Liver (tissue), 9 donors: Measurements from ENCODE around the gene RIMBP2. TPM values are rescaled to one million over a fixed set of nuclear protein-coding genes. Genes with fewer than 3 reads are reported as not detected.

Experiments used
- DNase-seq: peaks from one replicate; pipeline ENCODE4 v3.0.0-alpha.2; 2017; ENCODE audit warnings: low spot score
- H3K27ac ChIP-seq, 2 donors: one replicate each; pipeline ENCODE4 v1.7.0; 2013; ENCODE audit warnings: inconsistent platforms in 2 of 2, low read length in 2 of 2, control low read depth in 1 of 2, low read depth in 1 of 2, mild to moderate bottlenecking in 1 of 2
- H3K27me3 ChIP-seq, 4 donors: one replicate each; pipeline versions ENCODE4 v1.6.1 to v1.7.0; 2013; ENCODE audit warnings: low read length in 3 of 4, inconsistent platforms in 1 of 4, mild to moderate bottlenecking in 1 of 4, moderate library complexity in 1 of 4; ENCODE audit not compliant: control insufficient read depth in 4 of 4, insufficient read depth in 4 of 4
- H3K36me3 ChIP-seq, 4 donors: one replicate each; pipeline versions ENCODE4 v1.6.1 to v1.7.0; 2013; ENCODE audit warnings: low read length in 3 of 4, mild to moderate bottlenecking in 3 of 4, low read depth in 1 of 4, moderate library complexity in 1 of 4; ENCODE audit not compliant: control insufficient read depth in 4 of 4, insufficient read depth in 3 of 4
- H3K4me1 ChIP-seq, 4 donors: one replicate each; pipeline versions ENCODE4 v1.6.1 to v1.7.0; 2013; ENCODE audit warnings: low read length in 3 of 4, mild to moderate bottlenecking in 3 of 4, moderate library complexity in 1 of 4; ENCODE audit not compliant: control insufficient read depth in 4 of 4, insufficient read depth in 4 of 4
- H3K4me3 ChIP-seq, 3 donors: one replicate each; pipeline versions ENCODE4 v1.6.1 to v1.7.0; 2013; ENCODE audit warnings: low read length in 3 of 3, control low read depth in 1 of 3, low read depth in 1 of 3, mild to moderate bottlenecking in 1 of 3
- H3K9ac ChIP-seq, 2 donors: one replicate each; pipeline ENCODE4 v1.7.0; 2013; ENCODE audit warnings: low read length in 2 of 2, mild to moderate bottlenecking in 2 of 2, moderate library complexity in 2 of 2, control low read depth in 1 of 2, low read depth in 1 of 2
- H3K9me3 ChIP-seq, 4 donors: one replicate each; pipeline versions ENCODE4 v1.6.1 to v1.7.0; 2013; ENCODE audit warnings: low read length in 3 of 4; ENCODE audit not compliant: control insufficient read depth in 4 of 4
- EGR1 ChIP-seq, 2 donors: IDR thresholded peaks; 2 replicates each; pipeline ENCODE4 v1.6.1; 2016 to 2018; ENCODE audit warnings: antibody characterized with exemption in 2 of 2, low read depth in 2 of 2
- GABPA ChIP-seq, 2 donors: IDR thresholded peaks in 1 of 2; conservative IDR thresholded peaks in 1 of 2; 2 replicates each; pipeline ENCODE4 v1.6.1; 2016; ENCODE audit warnings: antibody characterized with exemption in 2 of 2, mild to moderate bottlenecking in 1 of 2, moderate library complexity in 1 of 2
- HNF4A ChIP-seq, 2 donors: conservative IDR thresholded peaks; 2 replicates each; pipeline ENCODE4 v1.6.1; 2016; ENCODE audit warnings: antibody characterized with exemption in 2 of 2, mild to moderate bottlenecking in 2 of 2
- HNF4G ChIP-seq: IDR thresholded peaks from 2 replicates; pipeline ENCODE4 v1.6.1; 2016; ENCODE audit warnings: antibody characterized with exemption
- NR2F2 ChIP-seq: IDR thresholded peaks from 2 replicates; pipeline ENCODE4 v1.6.1; 2016; ENCODE audit warnings: antibody characterized with exemption
- RAD21 ChIP-seq, 2 donors: IDR thresholded peaks; 2 replicates each; pipeline ENCODE4 v1.6.1; 2016; ENCODE audit warnings: antibody characterized with exemption in 2 of 2, mild to moderate bottlenecking in 2 of 2
- RXRA ChIP-seq, 2 donors: IDR thresholded peaks; 2 replicates each; pipeline ENCODE4 v1.6.1; 2017 to 2018; ENCODE audit warnings: antibody characterized with exemption in 2 of 2, mild to moderate bottlenecking in 1 of 2
- TAF1 ChIP-seq: conservative IDR thresholded peaks from 2 replicates; pipeline ENCODE4 v1.6.1; 2016; ENCODE audit warnings: antibody characterized with exemption, mild to moderate bottlenecking
- WGBS: extraction: QIAGEN DNeasy Blood & Tissue Kit; methylation state at CpG from one replicate; pipeline ENCODE4 v1.1.7; 2013; 5-methylcytosine and 5-hydroxymethylcytosine counted together
- polyA plus RNA-seq, 2 donors: library from polyadenylated mRNA; stranded (reverse) in 1 of 2; unstranded in 1 of 2; fragments of 200-250 nt in 1 of 2; fragments of >200 nt in 1 of 2; fragmentation: Nextera tagmentation in 1 of 2; extraction: Ambion mirVana in 1 of 2; gene quantifications; one replicate each; pipeline versions ENCODE4 v1.2.1 to v1.2.3, GENCODE V29; 2013 to 2015
- total RNA-seq, 2 donors: library from RNA; depleted of rRNA; stranded (reverse); fragments of >200 nt; gene quantifications; one replicate each; pipeline ENCODE4 v1.2.3, GENCODE V29; 2014
- TF ChIP-seq, protein P1 (sequence below): IDR thresholded peaks from 2 replicates; pipeline ENCODE4 v1.6.1; 2016; ENCODE audit warnings: antibody characterized with exemption
- TF ChIP-seq, protein P2 (sequence below): IDR thresholded peaks from 2 replicates; pipeline ENCODE4 v1.6.1; 2016; ENCODE audit warnings: antibody characterized with exemption
- TF ChIP-seq, protein P3 (sequence below): IDR thresholded peaks from 2 replicates; pipeline ENCODE4 v1.6.1; 2016; ENCODE audit warnings: antibody characterized with exemption
- TF ChIP-seq, protein P4 (sequence below): fragments of 150-350 bp; IDR thresholded peaks from 2 replicates; pipeline ENCODE4 v1.5.1; 2017; ENCODE audit warnings: improper control_type of control experiment, low read depth, low read length; ENCODE audit not compliant: missing input control
- donor health status: healthy.
- donor health status: healthy.
- donor health status: healthy.
- donor health status: healthy.
- donor health status: healthy.

The RIMBP2 gene
- total and polyA plus RNA-seq, 4 donors, result 0.01 to 0.17 (median 0.09) TPM; not detected in 1

DNA sequence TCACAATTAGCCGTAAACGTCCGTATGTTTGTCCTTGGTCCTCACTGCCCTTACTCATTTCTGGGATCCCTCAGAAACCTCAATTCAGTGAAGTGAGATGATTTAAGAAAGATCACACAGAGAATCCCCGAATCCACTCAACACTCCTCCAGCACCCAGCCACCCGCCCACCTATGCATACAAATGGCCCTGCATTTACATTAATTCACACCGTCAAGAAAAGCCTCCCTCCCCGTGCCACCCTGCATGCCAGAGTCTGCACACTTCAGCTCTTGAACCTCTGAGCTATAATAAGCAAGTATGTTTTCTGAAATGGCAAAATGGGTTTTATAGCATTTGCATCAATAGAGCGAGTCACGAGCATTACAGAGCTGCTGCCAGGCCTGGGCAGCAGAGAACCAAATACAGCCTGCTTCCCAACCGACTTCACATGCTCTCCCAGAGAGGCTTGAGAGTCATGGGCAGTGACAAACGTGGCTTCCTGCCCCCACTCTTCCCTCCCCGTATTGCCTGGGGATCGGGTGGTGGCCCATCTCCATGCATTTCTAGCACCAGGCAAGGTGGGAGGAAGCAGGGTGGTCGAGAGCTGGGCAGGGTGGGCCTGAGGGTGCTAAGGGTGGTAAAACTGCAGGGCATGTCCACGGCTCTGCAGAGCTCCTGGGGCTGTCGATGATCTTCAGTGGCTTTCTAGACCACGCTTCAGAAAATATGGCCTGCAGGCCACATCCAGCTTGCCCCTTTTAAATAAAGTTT is 177.6 kb downstream of the RIMBP2 start:
- DNase-seq, result no peak
- Histone ChIP-seq H3K4me3 (no peak overlapping the region), H3K9me3 (peaks cover 0 to 9% (median 0%) of the 10 kb centered on the region in 4 donors), H3K4me1 (no peaks in the 10 kb centered on the region), H3K27ac (no peak overlapping the region), H3K9ac (no peak overlapping the region), H3K27me3 (no peaks in the 10 kb centered on the region), H3K36me3 (no peaks in the 10 kb centered on the region)
- TF ChIP-seq EGR1 (IDR thresholded peaks at IDR 0.05; ENCODE audit: low read depth in 2 of 2), result no peak
- TF ChIP-seq, protein P1, sequence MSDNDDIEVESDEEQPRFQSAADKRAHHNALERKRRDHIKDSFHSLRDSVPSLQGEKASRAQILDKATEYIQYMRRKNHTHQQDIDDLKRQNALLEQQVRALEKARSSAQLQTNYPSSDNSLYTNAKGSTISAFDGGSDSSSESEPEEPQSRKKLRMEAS, result no peak
- no peak for TF ChIP-seq GABPA (IDR thresholded peaks at IDR 0.05 in 1 of 2, conservative IDR thresholded peaks at IDR 0.05 in 1 of 2)
- no peak for TF ChIP-seq RAD21 (IDR thresholded peaks at IDR 0.05)
- no peak for TF ChIP-seq HNF4A (conservative IDR thresholded peaks at IDR 0.05)
- TF ChIP-seq, protein P2, sequence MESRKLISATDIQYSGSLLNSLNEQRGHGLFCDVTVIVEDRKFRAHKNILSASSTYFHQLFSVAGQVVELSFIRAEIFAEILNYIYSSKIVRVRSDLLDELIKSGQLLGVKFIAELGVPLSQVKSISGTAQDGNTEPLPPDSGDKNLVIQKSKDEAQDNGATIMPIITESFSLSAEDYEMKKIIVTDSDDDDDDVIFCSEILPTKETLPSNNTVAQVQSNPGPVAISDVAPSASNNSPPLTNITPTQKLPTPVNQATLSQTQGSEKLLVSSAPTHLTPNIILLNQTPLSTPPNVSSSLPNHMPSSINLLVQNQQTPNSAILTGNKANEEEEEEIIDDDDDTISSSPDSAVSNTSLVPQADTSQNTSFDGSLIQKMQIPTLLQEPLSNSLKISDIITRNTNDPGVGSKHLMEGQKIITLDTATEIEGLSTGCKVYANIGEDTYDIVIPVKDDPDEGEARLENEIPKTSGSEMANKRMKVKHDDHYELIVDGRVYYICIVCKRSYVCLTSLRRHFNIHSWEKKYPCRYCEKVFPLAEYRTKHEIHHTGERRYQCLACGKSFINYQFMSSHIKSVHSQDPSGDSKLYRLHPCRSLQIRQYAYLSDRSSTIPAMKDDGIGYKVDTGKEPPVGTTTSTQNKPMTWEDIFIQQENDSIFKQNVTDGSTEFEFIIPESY, result no peak
- TF ChIP-seq HNF4G, result no peak
- no peak for TF ChIP-seq NR2F2
- TF ChIP-seq, protein P3, sequence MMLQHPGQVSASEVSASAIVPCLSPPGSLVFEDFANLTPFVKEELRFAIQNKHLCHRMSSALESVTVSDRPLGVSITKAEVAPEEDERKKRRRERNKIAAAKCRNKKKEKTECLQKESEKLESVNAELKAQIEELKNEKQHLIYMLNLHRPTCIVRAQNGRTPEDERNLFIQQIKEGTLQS, result no peak
- TF ChIP-seq RXRA (IDR thresholded peaks at IDR 0.05), result no peak
- no peak for TF ChIP-seq TAF1
- TF ChIP-seq, protein P4, sequence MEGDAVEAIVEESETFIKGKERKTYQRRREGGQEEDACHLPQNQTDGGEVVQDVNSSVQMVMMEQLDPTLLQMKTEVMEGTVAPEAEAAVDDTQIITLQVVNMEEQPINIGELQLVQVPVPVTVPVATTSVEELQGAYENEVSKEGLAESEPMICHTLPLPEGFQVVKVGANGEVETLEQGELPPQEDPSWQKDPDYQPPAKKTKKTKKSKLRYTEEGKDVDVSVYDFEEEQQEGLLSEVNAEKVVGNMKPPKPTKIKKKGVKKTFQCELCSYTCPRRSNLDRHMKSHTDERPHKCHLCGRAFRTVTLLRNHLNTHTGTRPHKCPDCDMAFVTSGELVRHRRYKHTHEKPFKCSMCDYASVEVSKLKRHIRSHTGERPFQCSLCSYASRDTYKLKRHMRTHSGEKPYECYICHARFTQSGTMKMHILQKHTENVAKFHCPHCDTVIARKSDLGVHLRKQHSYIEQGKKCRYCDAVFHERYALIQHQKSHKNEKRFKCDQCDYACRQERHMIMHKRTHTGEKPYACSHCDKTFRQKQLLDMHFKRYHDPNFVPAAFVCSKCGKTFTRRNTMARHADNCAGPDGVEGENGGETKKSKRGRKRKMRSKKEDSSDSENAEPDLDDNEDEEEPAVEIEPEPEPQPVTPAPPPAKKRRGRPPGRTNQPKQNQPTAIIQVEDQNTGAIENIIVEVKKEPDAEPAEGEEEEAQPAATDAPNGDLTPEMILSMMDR, result no peak
- WGBS, result 59% methylated on average over 17 of the region's 17 CpGs

DNA sequence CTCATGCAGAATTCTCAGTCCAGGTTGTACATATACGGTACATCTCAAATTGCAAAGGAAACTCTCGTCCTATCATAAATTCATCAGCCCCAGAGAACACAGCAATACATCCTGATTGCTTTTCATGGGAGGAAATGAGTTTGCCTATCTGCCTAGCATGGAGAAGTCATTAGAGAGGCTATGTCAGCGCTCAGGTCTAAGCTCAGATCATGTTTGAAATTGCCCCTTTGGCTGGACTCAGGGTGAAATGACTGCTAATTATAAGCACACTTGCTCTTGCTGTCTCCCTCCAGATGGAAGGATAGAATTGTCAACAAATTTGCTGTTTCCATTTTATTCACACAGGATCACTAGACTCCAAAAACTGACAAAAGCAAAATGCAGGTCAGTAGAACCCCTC is 178.4 kb downstream of the RIMBP2 start:
- Histone ChIP-seq H3K9ac (no peak overlapping the region), H3K4me1 (no peaks in the 10 kb centered on the region), H3K9me3 (peaks cover 0 to 9% (median 0%) of the 10 kb centered on the region in 4 donors), H3K36me3 (no peaks in the 10 kb centered on the region), H3K27me3 (no peaks in the 10 kb centered on the region), H3K4me3 (no peak overlapping the region), H3K27ac (no peak overlapping the region)
- 70% methylated on average over 3 of the region's 3 CpGs for WGBS
- DNase-seq, result no peak
- TF ChIP-seq HNF4A (conservative IDR thresholded peaks at IDR 0.05) (no peak), RXRA (IDR thresholded peaks at IDR 0.05) (no peak)
- TF ChIP-seq, protein P1, result no peak
- TF ChIP-seq, protein P2, result no peak
